Transverse colon (tissue), 4 donors: ENCODE measurements around the gene CDK19. TPM values are rescaled to one million over a fixed set of nuclear protein-coding genes. Genes with fewer than 3 reads are reported as not detected.

Experiments used
- DNase-seq: peaks from one replicate; pipeline ENCODE4 v3.0.0-alpha.2; 2019
- H3K27ac ChIP-seq, 4 donors: fragments of 200-600 bp; sonication (generic); 2 replicates each; pipeline ENCODE4 v1.5.1; 2016 to 2018; ENCODE audit warnings: inconsistent platforms in 4 of 4
- H3K27me3 ChIP-seq: fragments of 200-600 bp; sonication (generic); 2 replicates; pipeline ENCODE4 v1.5.1; 2017; ENCODE audit warnings: inconsistent platforms
- H3K36me3 ChIP-seq, 4 donors: fragments of 200-600 bp; sonication (generic); 2 replicates each; pipeline ENCODE4 v1.5.1; 2017 to 2019; ENCODE audit warnings: inconsistent platforms in 4 of 4
- H3K4me1 ChIP-seq, 4 donors: fragments of 200-600 bp; sonication (generic); 2 replicates each; pipeline ENCODE4 v1.5.1; 2017 to 2020; ENCODE audit warnings: inconsistent platforms in 4 of 4
- H3K4me3 ChIP-seq, 4 donors: fragments of 200-600 bp; sonication (generic); 1 replicate in 1 of 4; 2 replicates in 3 of 4; pipeline versions ENCODE4 v1.5.1 to v1.6.1; 2017 to 2019; ENCODE audit warnings: inconsistent platforms in 4 of 4
- H3K9me3 ChIP-seq, 2 donors: fragments of 200-600 bp; sonication (generic); 2 replicates each; pipeline ENCODE4 v1.5.1; 2017 to 2019; ENCODE audit warnings: inconsistent platforms in 2 of 2
- CTCF ChIP-seq, 5 experiments: fragments of 200-600 bp in 3 of 5; fragments of 450-650 bp in 2 of 5; sonication (generic) in 3 of 5; IDR thresholded peaks; 1 replicate in 2 of 5; 2 replicates in 3 of 5; pipeline ENCODE4 v1.5.1; 2016 to 2017; ENCODE audit warnings: antibody characterized with exemption in 5 of 5, inconsistent platforms in 3 of 5, mild to moderate bottlenecking in 2 of 5, moderate library complexity in 1 of 5
- EP300 ChIP-seq: sonication (generic); formaldehyde crosslinking; IDR thresholded peaks from one replicate; pipeline ENCODE4 v1.6.1; 2017; ENCODE audit warnings: antibody characterized with exemption, low read depth
- POLR2A ChIP-seq: fragments of 450-650 bp; IDR thresholded peaks from one replicate; pipeline ENCODE4 v1.6.1; 2016; ENCODE audit warnings: antibody characterized with exemption, mild to moderate bottlenecking, moderate library complexity
- POLR2AphosphoS5 ChIP-seq, 3 donors: sonication (generic); formaldehyde crosslinking; IDR thresholded peaks; one replicate each; pipeline ENCODE4 v1.6.1; 2016; ENCODE audit warnings: antibody characterized with exemption in 3 of 3
- WGBS, 2 donors: methylation state at CpG; one replicate each; pipeline ENCODE4 v1.1.5; 2018; ENCODE audit warnings: low coverage in 1 of 2; 5-methylcytosine and 5-hydroxymethylcytosine counted together
- in situ Hi-C, 4 donors: fragments of 200-750 bp; cut with MboI; loops; one replicate each; pipeline versions ENCODE4 v1.15.0 to v1.15.1; 2017; ENCODE audit warnings: low sequenced_read_pairs in 3 of 4, low pct_ligation_motif_present in 1 of 4, low pct_unique_long_range_greater_than_20kb in 1 of 4
- intact Hi-C: fragments of 100-400 bp; cut with DNase I; formaldehyde crosslinking; loops from one replicate; pipeline ENCODE4 v1.15.1; 2023; ENCODE audit warnings: low total_unique reads
- total RNA-seq, 4 donors: library from RNA; depleted of rRNA; stranded (reverse); fragments of >200 nt; gene quantifications; one replicate each; pipeline ENCODE4 v1.1.0, GENCODE V29; 2016

CDK19 gene
- total RNA-seq, 4 donors from 2014 or later, result 7.0 to 18.6 (median 14.7) TPM

GRCh38 chr6:110690916-110691315 lies 124.4 kb downstream of the CDK19 start:
- no peaks in the 10 kb centered on the region for H3K36me3 ChIP-seq
- in situ Hi-C loops (loop anchor here in 3 of 4 donors (10.0 to 25.0 kb wide), 3 partner anchors 121 to 246 kb away; partner anchors contain the start of gene CDK19 (in 1 of the 3)), intact Hi-C loops (no loop called here)
- H3K27me3 ChIP-seq, result no peaks in the 10 kb centered on the region
- WGBS, 2 donors, result 95 to 98% methylated on average over 5 of the region's 5 CpGs
- no peak overlapping the region for H3K27ac ChIP-seq
- H3K4me1 ChIP-seq, result peaks cover 0 to 21% (median 5%) of the 10 kb centered on the region in 4 donors
- H3K4me3 ChIP-seq, result no peak overlapping the region
- TF ChIP-seq POLR2AphosphoS5 (IDR thresholded peaks at IDR 0.05) (no peak), CTCF (IDR thresholded peaks at IDR 0.05) (no peak), EP300 (no peak), POLR2A (no peak)
- no peaks in the 10 kb centered on the region for H3K9me3 ChIP-seq
- no peak for DNase-seq

DNA sequence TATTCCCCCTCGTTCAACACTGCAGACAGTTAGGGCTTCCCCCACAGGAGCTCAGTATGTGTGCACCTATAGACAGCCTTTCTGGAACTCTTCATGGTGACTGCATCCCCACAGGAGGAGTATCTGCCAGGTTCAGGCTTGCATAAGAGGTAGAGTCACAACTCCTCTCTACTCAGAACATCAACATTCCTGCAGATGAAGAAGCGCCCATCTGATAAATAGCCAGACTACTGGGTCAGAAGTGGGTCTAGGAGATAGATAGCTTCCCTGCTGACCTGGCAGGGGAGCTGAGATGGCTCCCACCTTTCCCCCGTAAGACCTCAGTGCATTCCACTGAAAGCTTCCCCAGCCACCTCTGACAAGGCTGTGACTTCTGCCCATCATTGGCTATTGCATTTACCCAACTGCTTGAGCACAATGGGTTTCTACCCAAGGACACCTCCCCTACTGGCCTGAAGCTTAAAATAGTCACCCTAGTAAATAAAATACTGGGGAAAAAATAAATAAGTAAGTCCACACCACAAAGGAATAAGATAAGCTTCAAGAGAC lies 125.1 kb downstream of the CDK19 start:
- Histone ChIP-seq H3K27me3 (no peaks in the 10 kb centered on the region), H3K36me3 (no peaks in the 10 kb centered on the region), H3K4me3 (no peak overlapping the region), H3K4me1 (peaks cover 0 to 21% (median 5%) of the 10 kb centered on the region in 4 donors), H3K9me3 (no peaks in the 10 kb centered on the region), H3K27ac (no peak overlapping the region)
- TF ChIP-seq POLR2A (no peak), EP300 (no peak), POLR2AphosphoS5 (IDR thresholded peaks at IDR 0.05) (no peak), CTCF (IDR thresholded peaks at IDR 0.05) (no peak)
- DNase-seq, result no peak
- in situ Hi-C loops, result loop anchor here in 3 of 4 donors (10.0 to 25.0 kb wide), 3 partner anchors 122 to 247 kb away; partner anchors contain the start of gene CDK19 (in 1 of the 3)
- 92% methylated on average over 3 of the region's 3 CpGs; no CpG with 5 or more reads in 1 of the 2 donors for WGBS, 2 donors
- intact Hi-C loops, result no loop called here

GRCh38 chr6:110689275-110689935 lies 125.9 kb downstream of the CDK19 start:
- H3K9me3 ChIP-seq, result no peaks in the 10 kb centered on the region
- no peaks in the 10 kb centered on the region for H3K36me3 ChIP-seq
- no peaks in the 10 kb centered on the region for H3K27me3 ChIP-seq
- H3K4me3 ChIP-seq, result no peak overlapping the region
- TF ChIP-seq CTCF (IDR thresholded peaks at IDR 0.05) (no peak), POLR2A (no peak), POLR2AphosphoS5 (IDR thresholded peaks at IDR 0.05) (no peak), EP300 (no peak)
- no peak for DNase-seq
- H3K4me1 ChIP-seq, result peaks cover 0 to 21% (median 5%) of the 10 kb centered on the region in 4 donors
- WGBS, 2 donors, result 89% methylated on average over 6 of the region's 6 CpGs; no CpG with 5 or more reads in 1 of the 2 donors
- intact Hi-C loops (loop anchor here (10.0 kb wide), 1 partner anchor 265 kb away; the partner anchor contains the start of gene GTF3C6), in situ Hi-C loops (loop anchor here in 2 of 4 donors (10.0 to 25.0 kb wide), 4 partner anchors 123 to 265 kb away; partner anchors contain the start of genes AMD1 (in 1 of the 2), CDK19 (in 1 of the 2) and GTF3C6 (in 1 of the 2))
- H3K27ac ChIP-seq, result no peak overlapping the region

DNA sequence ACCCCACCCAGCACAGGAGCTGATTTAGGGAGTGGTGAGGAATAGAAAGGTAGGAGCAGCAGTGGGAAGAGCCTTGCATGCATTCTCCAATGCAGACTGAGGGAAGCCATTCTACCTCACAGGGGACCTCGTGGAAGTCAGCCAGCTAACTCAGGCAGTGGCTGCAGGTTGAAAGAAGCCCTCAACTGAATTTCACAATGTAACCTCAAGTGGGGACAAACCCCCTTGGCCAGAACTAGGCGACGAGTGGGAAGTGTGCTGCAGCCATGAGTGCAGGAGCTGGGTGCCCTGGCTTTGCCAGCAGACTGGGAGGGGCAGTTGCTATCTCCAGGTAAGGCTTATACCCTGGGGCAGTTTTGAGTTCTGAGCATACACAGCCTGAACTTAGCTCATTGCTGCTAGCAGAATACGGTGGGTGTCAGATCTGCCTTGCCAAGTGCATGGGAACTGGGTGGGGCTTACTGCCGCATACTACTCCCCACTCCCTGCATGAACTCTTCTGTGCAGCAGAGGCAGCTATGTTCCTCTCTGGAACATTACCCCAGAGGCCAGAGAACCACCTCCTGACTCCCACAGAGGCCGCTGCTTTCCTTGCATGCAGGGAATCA lies 126.5 kb downstream of the CDK19 start:
- DNase-seq, result peak; percentile 18
- no peaks in the 10 kb centered on the region for H3K36me3 ChIP-seq

More for the DNA sequence above, 126.5 kb downstream of the CDK19 start:
- no peak for TF ChIP-seq EP300
- no peak for TF ChIP-seq POLR2AphosphoS5 (IDR thresholded peaks at IDR 0.05)
- TF ChIP-seq POLR2A, result no peak
- no peak for TF ChIP-seq CTCF (IDR thresholded peaks at IDR 0.05)
- no peaks in the 10 kb centered on the region for H3K9me3 ChIP-seq
- H3K27me3 ChIP-seq, result no peaks in the 10 kb centered on the region
- in situ Hi-C loops (loop anchor here in 2 of 4 donors (10.0 to 25.0 kb wide), 4 partner anchors 124 to 266 kb away; partner anchors contain the start of genes AMD1 (in 1 of the 2), CDK19 (in 1 of the 2) and GTF3C6 (in 1 of the 2)), intact Hi-C loops (loop anchor here (10.0 kb wide), 1 partner anchor 266 kb away; the partner anchor contains the start of gene GTF3C6)
- no peak overlapping the region for H3K27ac ChIP-seq
- peaks cover 0 to 21% (median 5%) of the 10 kb centered on the region in 4 donors for H3K4me1 ChIP-seq
- no peak overlapping the region for H3K4me3 ChIP-seq
- 36% methylated on average over 6 of the region's 6 CpGs; no CpG with 5 or more reads in 1 of the 2 donors for WGBS, 2 donors
